B cell (primary cell): ENCODE results near the gene DSP.

Experiments used
- CTCF ChIP-seq: fragments of 200-600 bp; IDR thresholded peaks from one replicate; pipeline ENCODE4 v1.8.0; 2022; ENCODE audit warnings: antibody characterized with exemption, mild to moderate bottlenecking
- EZH2 ChIP-seq: IDR thresholded peaks from 2 replicates; pipeline ENCODE4 v1.6.1; 2012; ENCODE audit warnings: borderline replicate concordance, low read depth, mild to moderate bottlenecking, moderate library complexity, low read length; ENCODE audit not compliant: insufficient read depth, poor library complexity, severe bottlenecking

- TF ChIP-seq EZH2 (no peak), CTCF (no peak)
Measured at GRCh38 chr6:7594579-7595125, 53.2 kb downstream of the DSP start.
